Transverse colon (tissue), 3 donors: ENCODE measurements around the gene MTMR12.
"Not testable (repeated sequence)": the region's sequence is repeated elsewhere in the genome, so short reads cannot be mapped to it uniquely, and the experiment has no call there.

Experiments
- EP300 ChIP-seq: sonication (generic); formaldehyde crosslinking; IDR thresholded peaks from one replicate; pipeline ENCODE4 v1.6.1; 2017; ENCODE audit warnings: antibody characterized with exemption, low read depth
- POLR2A ChIP-seq: fragments of 450-650 bp; IDR thresholded peaks from one replicate; pipeline ENCODE4 v1.6.1; 2016; ENCODE audit warnings: antibody characterized with exemption, mild to moderate bottlenecking, moderate library complexity
- TF ChIP-seq, protein P1 (sequence below), 5 experiments: fragments of 200-600 bp in 3 of 5; fragments of 450-650 bp in 2 of 5; sonication (generic) in 3 of 5; IDR thresholded peaks; 1 replicate in 2 of 5; 2 replicates in 3 of 5; pipeline ENCODE4 v1.5.1; 2016 to 2017; ENCODE audit warnings: antibody characterized with exemption in 5 of 5, inconsistent platforms in 3 of 5, mild to moderate bottlenecking in 2 of 5, moderate library complexity in 1 of 5

DNA sequence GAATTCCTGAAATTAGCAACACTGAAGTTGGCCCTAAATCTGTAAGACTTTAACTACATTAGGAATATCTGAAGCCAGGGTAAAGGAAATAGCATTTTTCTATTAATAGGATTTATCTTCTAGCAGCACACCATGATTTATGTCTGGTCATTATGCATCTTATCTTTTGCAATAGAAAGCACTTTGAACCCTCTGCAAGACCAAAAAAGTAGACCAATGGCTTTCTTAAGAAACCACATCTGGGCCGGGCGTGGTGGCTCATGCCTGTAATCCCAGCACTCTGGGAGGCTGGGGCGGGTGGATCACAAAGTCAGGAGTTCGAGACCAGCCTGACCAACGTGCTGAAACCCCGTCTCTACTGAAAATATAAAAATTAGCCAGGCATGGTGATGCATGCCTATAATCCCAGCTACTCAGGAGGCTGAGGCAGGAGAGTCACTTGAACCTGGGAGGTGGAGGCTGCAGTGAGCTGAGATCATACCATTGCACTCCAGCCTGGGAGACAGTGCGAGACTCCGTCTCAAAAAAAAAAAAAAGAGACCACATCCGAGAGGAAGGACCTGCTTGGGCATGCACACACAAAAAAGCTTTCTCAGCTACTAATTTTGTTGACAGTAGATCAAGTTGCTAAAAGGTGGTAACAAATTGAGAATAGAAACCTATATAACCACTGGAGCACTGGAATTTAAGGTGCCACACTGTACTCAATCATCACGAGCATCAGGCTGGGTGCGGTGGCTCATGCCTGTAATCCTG is 31.2 kb downstream of the MTMR12 start:
- not testable (repeated sequence) for TF ChIP-seq POLR2A, EP300
- TF ChIP-seq, protein P1, sequence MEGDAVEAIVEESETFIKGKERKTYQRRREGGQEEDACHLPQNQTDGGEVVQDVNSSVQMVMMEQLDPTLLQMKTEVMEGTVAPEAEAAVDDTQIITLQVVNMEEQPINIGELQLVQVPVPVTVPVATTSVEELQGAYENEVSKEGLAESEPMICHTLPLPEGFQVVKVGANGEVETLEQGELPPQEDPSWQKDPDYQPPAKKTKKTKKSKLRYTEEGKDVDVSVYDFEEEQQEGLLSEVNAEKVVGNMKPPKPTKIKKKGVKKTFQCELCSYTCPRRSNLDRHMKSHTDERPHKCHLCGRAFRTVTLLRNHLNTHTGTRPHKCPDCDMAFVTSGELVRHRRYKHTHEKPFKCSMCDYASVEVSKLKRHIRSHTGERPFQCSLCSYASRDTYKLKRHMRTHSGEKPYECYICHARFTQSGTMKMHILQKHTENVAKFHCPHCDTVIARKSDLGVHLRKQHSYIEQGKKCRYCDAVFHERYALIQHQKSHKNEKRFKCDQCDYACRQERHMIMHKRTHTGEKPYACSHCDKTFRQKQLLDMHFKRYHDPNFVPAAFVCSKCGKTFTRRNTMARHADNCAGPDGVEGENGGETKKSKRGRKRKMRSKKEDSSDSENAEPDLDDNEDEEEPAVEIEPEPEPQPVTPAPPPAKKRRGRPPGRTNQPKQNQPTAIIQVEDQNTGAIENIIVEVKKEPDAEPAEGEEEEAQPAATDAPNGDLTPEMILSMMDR (IDR thresholded peaks at IDR 0.05) = not testable (repeated sequence)
